T-cell (primary cell): ENCODE measurements around the gene PGR. TPM values are rescaled to one million over a fixed set of nuclear protein-coding genes. Genes with fewer than 3 reads are reported as not detected.

Experiments
- ATAC-seq, 4 experiments: fragments of 200-7000 bp in 3 of 4; fragments of 150-1000 bp in 1 of 4; cut with Tn5 transposase; replicated peaks in 1 of 4; 1 replicate in 3 of 4; 2 replicates in 1 of 4; pipeline ENCODE4 v1.10.0; 2021; ENCODE audit warnings: moderate library complexity in 3 of 4, mild to moderate bottlenecking in 2 of 4, moderate number of reproducible peaks in 1 of 4
- CTCF ChIA-PET, 2 donors: fragments of 300-600 bp; sonication (Branson Sonifier 250); formaldehyde crosslinking; loops; one replicate each; lab custom pipeline; 2022; ENCODE audit warnings: antibody characterized with exemption in 2 of 2; lab: Charles Lee
- POLR2A ChIA-PET, 2 donors: fragments of 300-600 bp; sonication (Branson Sonifier 250); formaldehyde crosslinking; loops; one replicate each; lab custom pipeline; 2022; ENCODE audit warnings: antibody characterized with exemption in 2 of 2; lab: Charles Lee
- DNase-seq, 35 experiments: peaks; one replicate each; pipeline versions ENCODE4 v3.0.0 to v3.0.0-alpha.2; 2013 to 2023
- H3K27ac ChIP-seq: one replicate; pipeline ENCODE4 v1.5.1; 2013; ENCODE audit warnings: low read length
- H3K27me3 ChIP-seq, 2 experiments: replicated peaks in 1 of 2; 1 replicate in 1 of 2; 2 replicates in 1 of 2; pipeline versions ENCODE4 v1.6.1 to v1.7.0; 2013; ENCODE audit warnings: low read length in 1 of 2, mixed read lengths in 1 of 2; ENCODE audit not compliant: control insufficient read depth in 2 of 2, insufficient read depth in 2 of 2; ENCODE audit errors: extremely low read depth in 1 of 2
- H3K36me3 ChIP-seq, 2 donors: 1 replicate in 1 of 2; 2 replicates in 1 of 2; pipeline versions ENCODE4 v1.6.1 to v1.7.0; 2013; ENCODE audit warnings: low read length in 1 of 2; ENCODE audit not compliant: control insufficient read depth in 2 of 2, insufficient read depth in 1 of 2; ENCODE audit errors: extremely low read depth in 1 of 2
- H3K4me1 ChIP-seq, 2 experiments: 1 replicate in 1 of 2; 2 replicates in 1 of 2; pipeline versions ENCODE4 v1.6.1 to v1.7.0; 2013; ENCODE audit warnings: low read length in 2 of 2, mixed read lengths in 1 of 2; ENCODE audit not compliant: insufficient read depth in 2 of 2, control insufficient read depth in 1 of 2; ENCODE audit errors: extremely low read depth in 1 of 2
- H3K4me3 ChIP-seq, 2 donors: 1 replicate in 1 of 2; 2 replicates in 1 of 2; pipeline versions ENCODE4 v1.5.1 to v1.7.0; 2013; ENCODE audit warnings: mild to moderate bottlenecking in 2 of 2, low read length in 1 of 2, moderate library complexity in 1 of 2; ENCODE audit not compliant: control insufficient read depth in 1 of 2; ENCODE audit errors: extremely low read depth in 1 of 2
- H3K9me3 ChIP-seq: 2 replicates; pipeline ENCODE4 v1.7.0; 2013
- H3K27ac Mint-ChIP-seq, 2 donors: one replicate each; pipeline ENCODE4 v1.8.0; 2020 to 2021; ENCODE audit warnings: mild to moderate bottlenecking in 2 of 2, mixed read lengths in 2 of 2
- H3K27me3 Mint-ChIP-seq, 2 donors: one replicate each; pipeline ENCODE4 v1.8.0; 2021 to 2022; ENCODE audit warnings: mixed read lengths in 2 of 2
- H3K36me3 Mint-ChIP-seq: one replicate; pipeline ENCODE4 v1.8.0; 2021; ENCODE audit warnings: mixed read lengths
- H3K4me1 Mint-ChIP-seq, 3 donors: one replicate each; pipeline ENCODE4 v1.8.0; 2020 to 2022; ENCODE audit warnings: mixed read lengths in 3 of 3, mild to moderate bottlenecking in 1 of 3
- H3K4me3 Mint-ChIP-seq, 3 donors: one replicate each; pipeline ENCODE4 v1.8.0; 2020 to 2022; ENCODE audit warnings: mild to moderate bottlenecking in 3 of 3, mixed read lengths in 3 of 3, moderate library complexity in 3 of 3
- H3K9me3 Mint-ChIP-seq, 3 donors: one replicate each; pipeline ENCODE4 v1.8.0; 2020 to 2022; ENCODE audit warnings: mixed read lengths in 3 of 3
- WGBS: methylation state at CpG from one replicate; pipeline ENCODE4 v1.1.5; 2013; ENCODE audit warnings: missing lambda C conversion rate; ENCODE audit not compliant: insufficient coverage; 5-methylcytosine and 5-hydroxymethylcytosine counted together
- total RNA-seq, 35 experiments: library from RNA in 6 of 35; stranded (reverse) in 6 of 35; fragments of 120-200 nt in 1 of 35; gene quantifications; one replicate each; pipeline versions ENCODE4 v1.2.1 to v1.2.4 and lab custom pipeline; 2013 to 2026

Gene PGR
- total RNA-seq, 5 donors from 2014 or later (not counting 1 experiment from before 2014, with no cell fraction given) = 0.06 to 0.10 TPM; not detected in 3

- H3K4me3 ChIP-seq = no peak overlapping the region
- no peak overlapping the region for H3K4me3 Mint-ChIP-seq
- ChIA-PET POLR2A (no interaction called here), CTCF (no interaction called here)
- H3K36me3 Mint-ChIP-seq = no peaks in the 10 kb centered on the region
- H3K9me3 ChIP-seq = no peaks in the 10 kb centered on the region
- ATAC-seq (no peak), DNase-seq (no peak)
- H3K36me3 ChIP-seq = no peaks in the 10 kb centered on the region
- H3K4me1 Mint-ChIP-seq = no peaks in the 10 kb centered on the region
- H3K27me3 ChIP-seq = no peaks in the 10 kb centered on the region
- H3K27ac Mint-ChIP-seq = no peak overlapping the region
- no peaks in the 10 kb centered on the region for H3K27me3 Mint-ChIP-seq
- H3K9me3 Mint-ChIP-seq = peaks cover 13 to 33% (median 26%) of the 10 kb centered on the region in 3 donors
- no CpG with 5 or more reads among the region's 5 CpGs for WGBS
- no peak overlapping the region for H3K27ac ChIP-seq
- no peaks in the 10 kb centered on the region for H3K4me1 ChIP-seq
These were observed 38.8 kb downstream of the PGR start for GRCh38 chr11:101090679-101091270.

- Histone ChIP-seq H3K4me1 (no peaks in the 10 kb centered on the region), H3K4me3 (no peak overlapping the region), H3K9me3 (no peaks in the 10 kb centered on the region), H3K36me3 (no peaks in the 10 kb centered on the region), H3K27ac (no peak overlapping the region), H3K27me3 (no peaks in the 10 kb centered on the region)
- CTCF ChIA-PET = no interaction called here
- Mint-ChIP-seq H3K27ac (no peak overlapping the region), H3K27me3 (no peaks in the 10 kb centered on the region), H3K9me3 (peaks cover 9 to 48% (median 33%) of the 10 kb centered on the region in 3 donors), H3K4me3 (no peak overlapping the region), H3K36me3 (no peaks in the 10 kb centered on the region), H3K4me1 (no peaks in the 10 kb centered on the region)
- DNase-seq (no peak), ATAC-seq (no peak)
- POLR2A ChIA-PET = no interaction called here
- 70% methylated on average over 1 of the region's 1 CpG for WGBS
These were observed 46.3 kb downstream of the PGR start for GRCh38 chr11:101083335-101083734.

GRCh38 chr11:101082813-101083212 lies 46.8 kb downstream of the PGR start:
- ATAC-seq = no peak
- no peak for DNase-seq
- Histone ChIP-seq H3K36me3 (no peaks in the 10 kb centered on the region), H3K4me1 (no peaks in the 10 kb centered on the region), H3K4me3 (no peak overlapping the region), H3K27me3 (no peaks in the 10 kb centered on the region), H3K9me3 (no peaks in the 10 kb centered on the region), H3K27ac (no peak overlapping the region)
- peaks cover 9 to 47% (median 33%) of the 10 kb centered on the region in 3 donors for H3K9me3 Mint-ChIP-seq
- ChIA-PET CTCF (no interaction called here), POLR2A (no interaction called here)
- H3K4me1 Mint-ChIP-seq = no peaks in the 10 kb centered on the region
- H3K27me3 Mint-ChIP-seq = no peaks in the 10 kb centered on the region
- H3K36me3 Mint-ChIP-seq = no peaks in the 10 kb centered on the region
- H3K4me3 Mint-ChIP-seq = no peak overlapping the region
- no peak overlapping the region for H3K27ac Mint-ChIP-seq

- Mint-ChIP-seq H3K4me1 (no peaks in the 10 kb centered on the region), H3K36me3 (no peaks in the 10 kb centered on the region), H3K9me3 (peaks cover 5 to 7% (median 6%) of the 10 kb centered on the region in 3 donors), H3K27ac (no peak overlapping the region), H3K27me3 (no peaks in the 10 kb centered on the region), H3K4me3 (no peak overlapping the region)
- H3K27me3 ChIP-seq = no peaks in the 10 kb centered on the region
- WGBS = no CpG with 5 or more reads among the region's 3 CpGs
- H3K27ac ChIP-seq = no peak overlapping the region
- no peak overlapping the region for H3K4me3 ChIP-seq
- POLR2A ChIA-PET = no interaction called here
- DNase-seq (no peak), ATAC-seq (no peak)
- CTCF ChIA-PET = no interaction called here
- H3K4me1 ChIP-seq = no peaks in the 10 kb centered on the region
- no peaks in the 10 kb centered on the region for H3K36me3 ChIP-seq
- H3K9me3 ChIP-seq = no peaks in the 10 kb centered on the region
These were observed 65.9 kb downstream of the PGR start for GRCh38 chr11:101063706-101064105.

- WGBS = no CpG with 5 or more reads among the region's 2 CpGs
- H3K4me3 ChIP-seq = no peak overlapping the region
These were observed 68.0 kb downstream of the PGR start for GRCh38 chr11:101061606-101062005.

GRCh38 chr11:101059331-101059730 lies 70.3 kb downstream of the PGR start:
- Mint-ChIP-seq H3K27ac (no peak overlapping the region), H3K4me1 (no peaks in the 10 kb centered on the region), H3K4me3 (no peak overlapping the region), H3K27me3 (no peaks in the 10 kb centered on the region), H3K9me3 (peaks cover 4 to 15% (median 13%) of the 10 kb centered on the region in 3 donors), H3K36me3 (no peaks in the 10 kb centered on the region)
- ChIA-PET POLR2A (no interaction called here), CTCF (no interaction called here)
- no peak overlapping the region for H3K27ac ChIP-seq
- H3K36me3 ChIP-seq = no peaks in the 10 kb centered on the region
- no peak for ATAC-seq
- no peaks in the 10 kb centered on the region for H3K27me3 ChIP-seq
- no peaks in the 10 kb centered on the region for H3K4me1 ChIP-seq
- H3K4me3 ChIP-seq = no peak overlapping the region
- DNase-seq = no peak
- no peaks in the 10 kb centered on the region for H3K9me3 ChIP-seq
- 100% methylated on average over 1 of the region's 4 CpGs for WGBS

More at GRCh38 chr11:101061606-101062005, 68.0 kb downstream of the PGR start:
- Mint-ChIP-seq H3K27me3 (no peaks in the 10 kb centered on the region), H3K4me3 (no peak overlapping the region), H3K4me1 (no peaks in the 10 kb centered on the region), H3K9me3 (peaks cover 4 to 13% (median 12%) of the 10 kb centered on the region in 3 donors), H3K36me3 (no peaks in the 10 kb centered on the region), H3K27ac (no peak overlapping the region)
- ATAC-seq = no peak
- Histone ChIP-seq H3K27ac (no peak overlapping the region), H3K9me3 (no peaks in the 10 kb centered on the region), H3K36me3 (no peaks in the 10 kb centered on the region), H3K27me3 (no peaks in the 10 kb centered on the region), H3K4me1 (no peaks in the 10 kb centered on the region)
- CTCF ChIA-PET = no interaction called here
- POLR2A ChIA-PET = no interaction called here
- DNase-seq = no peak

- no peaks in the 10 kb centered on the region for H3K4me1 Mint-ChIP-seq
- no peaks in the 10 kb centered on the region for H3K27me3 Mint-ChIP-seq
- peaks cover 6 to 14% (median 12%) of the 10 kb centered on the region in 3 donors for H3K9me3 Mint-ChIP-seq
- no peak overlapping the region for H3K27ac Mint-ChIP-seq
- POLR2A ChIA-PET = no interaction called here
- Histone ChIP-seq H3K27me3 (no peaks in the 10 kb centered on the region), H3K9me3 (no peaks in the 10 kb centered on the region), H3K36me3 (no peaks in the 10 kb centered on the region), H3K4me1 (no peaks in the 10 kb centered on the region), H3K27ac (no peak overlapping the region), H3K4me3 (no peak overlapping the region)
- no CpG with 5 or more reads among the region's 1 CpG for WGBS
- ATAC-seq = no peak
- CTCF ChIA-PET = no interaction called here
- H3K4me3 Mint-ChIP-seq = no peak overlapping the region
- H3K36me3 Mint-ChIP-seq = no peaks in the 10 kb centered on the region
- no peak for DNase-seq
These were observed 76.1 kb downstream of the PGR start for GRCh38 chr11:101053492-101053891.
